Heart left ventricle (tissue), 16 donors: ENCODE measurements around the gene ETNK1. TPM values are rescaled to one million over a fixed set of nuclear protein-coding genes. Genes with fewer than 3 reads are reported as not detected.
"Not testable (repeated sequence)": the region's sequence is repeated elsewhere in the genome, so short reads cannot be mapped to it uniquely, and the experiment has no call there.

Experiments used
- ATAC-seq, 4 donors: fragments of 200-7000 bp; cut with Tn5 transposase; one replicate each; pipeline ENCODE4 v1.9.1; 2020 to 2022; ENCODE audit warnings: moderate library complexity in 4 of 4, mild to moderate bottlenecking in 3 of 4, moderate number of reproducible peaks in 1 of 4
- DNase-seq, 5 donors: peaks; one replicate each; pipeline ENCODE4 v3.0.0-alpha.2; 2020
- H3K27ac ChIP-seq, 12 donors: fragments of 200-600 bp; sonication (generic) in 4 of 12; one replicate each; pipeline versions ENCODE4 v1.5.0 to v1.8.0; 2016 to 2022; ENCODE audit warnings: mild to moderate bottlenecking in 2 of 12
- H3K27me3 ChIP-seq, 9 donors: fragments of 200-600 bp; sonication (generic) in 2 of 9; one replicate each; pipeline versions ENCODE4 v1.5.1 to v1.8.0; 2016 to 2022; ENCODE audit warnings: mild to moderate bottlenecking in 3 of 9
- H3K36me3 ChIP-seq, 9 donors: fragments of 200-600 bp; sonication (generic) in 2 of 9; one replicate each; pipeline versions ENCODE4 v1.5.0 to v1.8.0; 2018 to 2022; ENCODE audit warnings: mild to moderate bottlenecking in 2 of 9
- H3K4me1 ChIP-seq, 12 donors: fragments of 200-600 bp; sonication (generic) in 4 of 12; one replicate each; pipeline versions ENCODE4 v1.5.0 to v1.8.0; 2016 to 2022; ENCODE audit warnings: mild to moderate bottlenecking in 3 of 12
- H3K4me3 ChIP-seq, 12 donors: fragments of 200-600 bp; sonication (generic) in 4 of 12; one replicate each; pipeline versions ENCODE4 v1.5.0 to v1.8.0; 2017 to 2022; ENCODE audit warnings: mild to moderate bottlenecking in 9 of 12, moderate library complexity in 4 of 12
- H3K9me3 ChIP-seq, 12 donors: fragments of 200-600 bp; sonication (generic) in 4 of 12; one replicate each; pipeline versions ENCODE4 v1.5.0 to v1.8.0; 2016 to 2022; ENCODE audit warnings: mild to moderate bottlenecking in 1 of 12
- POLR2A ChIP-seq, 2 donors: fragments of 450-650 bp; IDR thresholded peaks; one replicate each; pipeline ENCODE4 v1.6.1; 2017; ENCODE audit warnings: antibody characterized with exemption in 2 of 2, mild to moderate bottlenecking in 2 of 2, moderate library complexity in 2 of 2
- WGBS, 4 donors: extraction: QIAGEN DNeasy Blood & Tissue Kit in 2 of 4; methylation state at CpG; one replicate each; pipeline versions ENCODE4 v1.1.5 to v1.1.7; 2013 to 2018; 5-methylcytosine and 5-hydroxymethylcytosine counted together
- intact Hi-C, 10 donors: fragments of 100-400 bp; cut with DNase I; formaldehyde crosslinking; loops; one replicate each; pipeline versions ENCODE4 v1.11.1 to v1.14.2; 2022
- polyA plus RNA-seq, 2 donors: library from polyadenylated mRNA; stranded (reverse); fragments of 200-250 nt; gene quantifications; one replicate each; pipeline ENCODE4 v1.2.3, GENCODE V29; 2013
- total RNA-seq, 9 donors: library from RNA; depleted of rRNA in 2 of 9; stranded (reverse); fragments of >200 nt in 2 of 9; fragmentation: NEBNext Ultra II Directional in 3 of 9; extraction: Animal tissue kit (Norgen Biotek cat#: 25700) in 3 of 9; gene quantifications; one replicate each; pipeline versions ENCODE4 v1.1.0 to v1.2.4, GENCODE V29; 2016 to 2023
- TF ChIP-seq, protein P1 (sequence below), 12 donors: fragments of 200-600 bp; sonication (generic) in 4 of 12; IDR thresholded peaks; one replicate each; pipeline versions ENCODE4 v1.5.0 to v1.8.0; 2018 to 2022; ENCODE audit warnings: antibody characterized with exemption in 12 of 12, mild to moderate bottlenecking in 5 of 12
- donor health status: ischemic (EF 13 %, LVEDD 7.1; RV severe dilation, severe dysfunction).
- donor health status: healthy with polysubstance abuse.
- donor health status: DM: no; HTN: yes; CAD: no.
- donor health status: DM: no; HTN: no; CAD: no.
- donor health status: ischemic (EF 25% LVEDD 6.9; RV normal size, moderate dysfunction).
- donor health status: ischemic (EF 25% LVEDD 5.7; RV mildly dilated, moderate dysfunction).
- donor health status: healthy.
- donor health status: DM: yes; HTN: yes; CAD: no.
- donor health status: ischemic (EF 35%, LVEDD 5.7; RV mildly dilated, moderate dysfunction).
- donor health status: nonischemic (EF 11% LVEDD 7.7; RV severe dilation, severe dysfunction).
- donor health status: DM: yes; HTN: yes; CAD: no.
- donor health status: PGD.
- donor health status: ischemic (EF 29% LVEDD 5.4; RV normal size, mild dysfunction).
- donor health status: nonischemic (EF 23%, LVEDD 6.1; RV moderate dilation, normal function).

Gene ETNK1
- total and polyA plus RNA-seq, 11 donors, result 8.3 to 40.9 (median 14.6) TPM

DNA sequence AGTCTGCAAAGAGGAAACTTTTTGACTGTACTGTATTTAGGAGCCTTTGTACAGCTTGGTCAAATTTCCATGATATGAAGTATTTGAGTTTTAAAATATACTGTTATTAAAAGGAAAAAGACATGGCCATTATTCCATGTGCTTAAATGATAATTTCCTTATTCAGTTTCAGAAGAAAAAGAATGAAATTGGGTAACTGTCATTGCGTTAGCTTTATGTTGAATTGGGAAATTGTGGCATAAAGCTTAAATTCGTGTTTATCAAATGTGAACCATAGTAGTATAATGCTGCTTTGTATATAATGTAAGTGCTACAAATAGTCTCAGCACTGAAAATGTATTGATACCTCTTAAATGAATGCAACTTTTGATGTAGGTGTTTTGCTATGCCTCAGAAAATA, 64.9 kb downstream of the ETNK1 start:
- Histone ChIP-seq H3K27me3 (no peaks in the 10 kb centered on the region), H3K27ac (peak overlapping the region in 1 of 12 donors; percentile 5), H3K4me3 (no peak overlapping the region), H3K36me3 (peaks cover 0 to 15% (median 0%) of the 10 kb centered on the region in 9 donors), H3K4me1 (peaks cover 0 to 50% (median 6%) of the 10 kb centered on the region in 12 donors), H3K9me3 (peaks cover 0 to 12% (median 0%) of the 10 kb centered on the region in 12 donors)
- intact Hi-C loops, result no loop called here
- TF ChIP-seq POLR2A (IDR thresholded peaks at IDR 0.05), result no peak
- TF ChIP-seq, protein P1, sequence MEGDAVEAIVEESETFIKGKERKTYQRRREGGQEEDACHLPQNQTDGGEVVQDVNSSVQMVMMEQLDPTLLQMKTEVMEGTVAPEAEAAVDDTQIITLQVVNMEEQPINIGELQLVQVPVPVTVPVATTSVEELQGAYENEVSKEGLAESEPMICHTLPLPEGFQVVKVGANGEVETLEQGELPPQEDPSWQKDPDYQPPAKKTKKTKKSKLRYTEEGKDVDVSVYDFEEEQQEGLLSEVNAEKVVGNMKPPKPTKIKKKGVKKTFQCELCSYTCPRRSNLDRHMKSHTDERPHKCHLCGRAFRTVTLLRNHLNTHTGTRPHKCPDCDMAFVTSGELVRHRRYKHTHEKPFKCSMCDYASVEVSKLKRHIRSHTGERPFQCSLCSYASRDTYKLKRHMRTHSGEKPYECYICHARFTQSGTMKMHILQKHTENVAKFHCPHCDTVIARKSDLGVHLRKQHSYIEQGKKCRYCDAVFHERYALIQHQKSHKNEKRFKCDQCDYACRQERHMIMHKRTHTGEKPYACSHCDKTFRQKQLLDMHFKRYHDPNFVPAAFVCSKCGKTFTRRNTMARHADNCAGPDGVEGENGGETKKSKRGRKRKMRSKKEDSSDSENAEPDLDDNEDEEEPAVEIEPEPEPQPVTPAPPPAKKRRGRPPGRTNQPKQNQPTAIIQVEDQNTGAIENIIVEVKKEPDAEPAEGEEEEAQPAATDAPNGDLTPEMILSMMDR (IDR thresholded peaks at IDR 0.05), result no peak
- no peak for DNase-seq
- WGBS, 4 donors, result 93 to 95% (median 94%) methylated on average over 2 of the region's 2 CpGs
- no peak for ATAC-seq

GRCh38 chr12:22691319-22691718, 66.3 kb downstream of the ETNK1 start:
- 93 to 97% (median 95%) methylated on average over 2 of the region's 2 CpGs for WGBS, 4 donors
- ATAC-seq, result no peak
- H3K4me3 ChIP-seq, result no peak overlapping the region
- DNase-seq, result no peak
- H3K27me3 ChIP-seq, result no peaks in the 10 kb centered on the region
- TF ChIP-seq, protein P1 (IDR thresholded peaks at IDR 0.05), result no peak
- no peak for TF ChIP-seq POLR2A (IDR thresholded peaks at IDR 0.05)
- intact Hi-C loops, result no loop called here
- H3K36me3 ChIP-seq, result peaks cover 0 to 7% (median 0%) of the 10 kb centered on the region in 9 donors
- peaks cover 0 to 45% (median 6%) of the 10 kb centered on the region in 12 donors for H3K4me1 ChIP-seq
- H3K9me3 ChIP-seq, result peaks cover 0 to 17% (median 0%) of the 10 kb centered on the region in 12 donors
- no peak overlapping the region for H3K27ac ChIP-seq

DNA sequence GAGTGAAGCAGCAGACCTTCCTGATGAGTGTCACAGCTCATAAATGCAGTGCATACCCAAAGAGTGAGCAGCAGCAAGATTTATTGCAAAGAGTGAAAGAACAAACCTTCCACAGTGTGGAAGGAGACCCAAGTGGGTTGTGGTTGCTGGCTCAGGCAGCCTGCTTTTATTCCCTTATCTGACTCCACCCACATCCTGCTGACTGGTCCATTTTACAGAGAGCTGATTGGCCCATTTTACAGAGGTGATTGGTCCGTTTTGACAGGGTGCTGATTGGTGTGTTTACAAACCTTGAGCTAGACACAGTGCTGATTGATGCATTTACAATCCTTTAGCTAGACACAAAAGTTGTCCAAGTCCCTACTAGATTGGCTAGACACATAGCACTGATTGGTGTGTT, 67.5 kb downstream of the ETNK1 start:
- intact Hi-C loops, H3K27me3 ChIP-seq: not testable (repeated sequence)
- WGBS, 4 donors, result 82 to 86% (median 83%) methylated on average over 1 of the region's 1 CpG

GRCh38 chr12:22692964-22693555, 68.1 kb downstream of the ETNK1 start:
- H3K27me3 ChIP-seq, result no peaks in the 10 kb centered on the region
- DNase-seq, result peak in 1 of 5 donors; percentile 21
- TF ChIP-seq, protein P1 (IDR thresholded peaks at IDR 0.05), result no peak
- no peak for TF ChIP-seq POLR2A (IDR thresholded peaks at IDR 0.05)
- H3K36me3 ChIP-seq, result peaks cover 0 to 7% (median 0%) of the 10 kb centered on the region in 9 donors
- H3K4me3 ChIP-seq, result no peak overlapping the region
- intact Hi-C loops, result no loop called here
- peaks cover 0 to 28% (median 0%) of the 10 kb centered on the region in 12 donors for H3K4me1 ChIP-seq
- H3K9me3 ChIP-seq, result peaks cover 0 to 17% (median 0%) of the 10 kb centered on the region in 12 donors
- no peak overlapping the region for H3K27ac ChIP-seq
- ATAC-seq, result peak in 1 of 4 donors; percentile 58
- 93 to 99% (median 97%) methylated on average over 23 to 38 of the region's 38 CpGs for WGBS, 4 donors

More for the DNA sequence above, 67.5 kb downstream of the ETNK1 start:
- H3K36me3 ChIP-seq, H3K27ac ChIP-seq, H3K4me3 ChIP-seq, ATAC-seq, DNase-seq: not testable (repeated sequence)
- Histone ChIP-seq H3K4me1 (peaks cover 0 to 34% (median 1%) of the 10 kb centered on the region in 12 donors), H3K9me3 (peaks cover 0 to 17% (median 0%) of the 10 kb centered on the region in 12 donors)
